ENCODE data around the gene ZFAND2B. TPM values are rescaled to one million over a fixed set of nuclear protein-coding genes. Genes with fewer than 3 reads are reported as not detected.

Gene ZFAND2B
- total RNA-seq, 1 experiment from 2014 or later = 16.4 TPM

DNA sequence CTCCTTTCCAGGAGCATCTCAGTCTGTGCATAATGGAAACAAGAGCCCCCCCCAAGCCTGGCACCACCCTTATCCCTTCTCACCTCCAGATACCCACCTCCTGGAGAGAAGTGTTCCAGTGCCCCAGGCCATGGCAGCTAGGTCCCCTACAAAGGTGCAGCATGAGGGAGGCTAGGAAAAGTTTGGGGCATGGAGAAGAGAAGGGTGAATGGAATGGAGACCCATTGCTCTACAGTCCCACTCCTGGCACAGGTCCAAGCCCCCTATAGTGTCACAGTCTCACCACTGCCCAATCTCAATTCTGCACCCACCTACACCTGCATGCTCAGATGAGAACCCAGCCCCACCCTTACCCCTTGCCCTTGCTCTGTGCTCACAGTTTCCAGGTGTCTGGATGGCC, 37.6 kb upstream of the ZFAND2B start:
- Histone ChIP-seq H2BK5ac (ENCODE audit: insufficient read length, low read length) (no peak overlapping the region), H3T11ph (ENCODE audit: low read length) (no peak overlapping the region), H4K20me1 (ENCODE audit: control insufficient read depth, insufficient read depth, insufficient read length) (no peaks in the 10 kb centered on the region), H3K18ac (ENCODE audit: insufficient read length, low read depth, low read length) (no peak overlapping the region), H2AK5ac (ENCODE audit: insufficient read length, low read length) (no peak overlapping the region), H2BK120ac (ENCODE audit: low read depth, low read length, poor library complexity, severe bottlenecking) (no peak overlapping the region), H3K79me2 (ENCODE audit: insufficient read depth, low read length) (no peaks in the 10 kb centered on the region), H3K79me1 (ENCODE audit: insufficient read depth, low read depth, low read length, poor library complexity, severe bottlenecking) (no peaks in the 10 kb centered on the region), H2BK12ac (ENCODE audit: insufficient read length, low read depth, low read length) (no peak overlapping the region), H3K27me3 (ENCODE audit: insufficient read depth, low read length) (no peaks in the 10 kb centered on the region), H3K23me2 (ENCODE audit: insufficient read length, low read depth, low read length, poor library complexity, severe bottlenecking) (peaks cover 2% of the 10 kb centered on the region), H3K4me2 (ENCODE audit: insufficient read depth, insufficient read length, low read length) (no peak overlapping the region), H3K4ac (ENCODE audit: low read depth, low read length) (no peak overlapping the region), H2BK20ac (ENCODE audit: low read depth, low read length, poor library complexity, severe bottlenecking) (no peak overlapping the region), H3K9me3 (ENCODE audit: control insufficient read depth, low read depth, low read length) (no peaks in the 10 kb centered on the region), H2BK15ac (ENCODE audit: low read depth, low read length) (no peak overlapping the region), H3K27ac (ENCODE audit: insufficient read length, low read depth, low read length) (no peak overlapping the region), H3K56ac (ENCODE audit: insufficient read length, low read depth, low read length) (no peak overlapping the region), H4K8ac (replicated peaks; ENCODE audit: insufficient read length, low read depth, low read length) (no peak overlapping the region), H3K14ac (ENCODE audit: insufficient read depth, low read length) (no peak overlapping the region), H4K91ac (ENCODE audit: insufficient read length, low read depth, low read length) (no peak overlapping the region), H2AFZ (ENCODE audit: low read length) (no peak overlapping the region), H3K9ac (ENCODE audit: extremely low read depth, insufficient read length, low read length) (no peak overlapping the region), H3K4me1 (ENCODE audit: insufficient read depth, low read length) (no peaks in the 10 kb centered on the region), H3K23ac (ENCODE audit: insufficient read length, low read depth, low read length) (no peak overlapping the region), H4K5ac (ENCODE audit: insufficient read length, low read depth, low read length) (no peak overlapping the region)
- Mint-ChIP-seq H3K27ac (no peak overlapping the region), H3K36me3 (ENCODE audit: insufficient read depth in 1 of 3, low read depth in 3 of 3) (peaks cover 6 to 17% (median 11%) of the 10 kb centered on the region in 3 experiments; a peak in 5 of 7 replicates), H3K9me3 (no peaks in the 10 kb centered on the region; a peak in 1 of 5 replicates), H3K4me1 (peaks cover 0 to 4% of the 10 kb centered on the region in 2 experiments; a peak in 1 of 4 replicates), H3K4me3 (no peak overlapping the region), H3K27me3 (ENCODE audit: low read depth) (peaks cover 1% of the 10 kb centered on the region)
- no peak for DNase-seq
- TF ChIP-seq, protein P1, sequence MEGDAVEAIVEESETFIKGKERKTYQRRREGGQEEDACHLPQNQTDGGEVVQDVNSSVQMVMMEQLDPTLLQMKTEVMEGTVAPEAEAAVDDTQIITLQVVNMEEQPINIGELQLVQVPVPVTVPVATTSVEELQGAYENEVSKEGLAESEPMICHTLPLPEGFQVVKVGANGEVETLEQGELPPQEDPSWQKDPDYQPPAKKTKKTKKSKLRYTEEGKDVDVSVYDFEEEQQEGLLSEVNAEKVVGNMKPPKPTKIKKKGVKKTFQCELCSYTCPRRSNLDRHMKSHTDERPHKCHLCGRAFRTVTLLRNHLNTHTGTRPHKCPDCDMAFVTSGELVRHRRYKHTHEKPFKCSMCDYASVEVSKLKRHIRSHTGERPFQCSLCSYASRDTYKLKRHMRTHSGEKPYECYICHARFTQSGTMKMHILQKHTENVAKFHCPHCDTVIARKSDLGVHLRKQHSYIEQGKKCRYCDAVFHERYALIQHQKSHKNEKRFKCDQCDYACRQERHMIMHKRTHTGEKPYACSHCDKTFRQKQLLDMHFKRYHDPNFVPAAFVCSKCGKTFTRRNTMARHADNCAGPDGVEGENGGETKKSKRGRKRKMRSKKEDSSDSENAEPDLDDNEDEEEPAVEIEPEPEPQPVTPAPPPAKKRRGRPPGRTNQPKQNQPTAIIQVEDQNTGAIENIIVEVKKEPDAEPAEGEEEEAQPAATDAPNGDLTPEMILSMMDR (conservative IDR thresholded peaks at IDR 0.05) = no peak
